ENCODE data around the gene SCGB3A1.

Gene SCGB3A1

GRCh38 chr5:180618829-180619562 is 27.7 kb upstream of the SCGB3A1 start:
- Histone ChIP-seq H3K36me3 (no peaks in the 10 kb centered on the region), H3K4me1 (peaks cover 13% of the 10 kb centered on the region), H3K4me3 (no peak overlapping the region), H3K4me2 (no peak overlapping the region), H3K9ac (no peak overlapping the region), H3K27me3 (peaks cover 2% of the 10 kb centered on the region; the same call in 1 of the 2 replicates), H4K20me1 (no peaks in the 10 kb centered on the region), H3K9me3 (no peaks in the 10 kb centered on the region), H3K27ac (no peak overlapping the region)
- no peak for TF ChIP-seq Cebpa-rat (IDR thresholded peaks at IDR 0.05)

GRCh38 chr5:180618487-180618828 is 27.2 kb upstream of the SCGB3A1 start:
- no peaks in the 10 kb centered on the region for H3K36me3 ChIP-seq
- no peak overlapping the region for H3K4me2 ChIP-seq
- no peaks in the 10 kb centered on the region for H3K9me3 ChIP-seq
- H3K4me1 ChIP-seq: peaks cover 7% of the 10 kb centered on the region
- peaks cover 2% of the 10 kb centered on the region; the same call in 1 of the 2 replicates for H3K27me3 ChIP-seq
- H3K4me3 ChIP-seq: no peak overlapping the region
- no peak overlapping the region for H3K27ac ChIP-seq
- no peaks in the 10 kb centered on the region for H4K20me1 ChIP-seq
- no peak for TF ChIP-seq Cebpa-rat (IDR thresholded peaks at IDR 0.05)
- H3K9ac ChIP-seq: no peak overlapping the region

GRCh38 chr5:180613814-180614188 is 22.5 kb upstream of the SCGB3A1 start:
- no peak overlapping the region for H3K9ac ChIP-seq
- H3K36me3 ChIP-seq: no peaks in the 10 kb centered on the region
- H3K4me1 ChIP-seq: no peaks in the 10 kb centered on the region
- no peak overlapping the region for H3K4me2 ChIP-seq
- no peak overlapping the region for H3K27ac ChIP-seq
- H3K27me3 ChIP-seq: peaks cover 2% of the 10 kb centered on the region; the same call in 1 of the 2 replicates
- H3K9me3 ChIP-seq: no peaks in the 10 kb centered on the region
- no peak overlapping the region for H3K4me3 ChIP-seq
- no peak for TF ChIP-seq Cebpa-rat (IDR thresholded peaks at IDR 0.05)
- no peaks in the 10 kb centered on the region for H4K20me1 ChIP-seq

DNA sequence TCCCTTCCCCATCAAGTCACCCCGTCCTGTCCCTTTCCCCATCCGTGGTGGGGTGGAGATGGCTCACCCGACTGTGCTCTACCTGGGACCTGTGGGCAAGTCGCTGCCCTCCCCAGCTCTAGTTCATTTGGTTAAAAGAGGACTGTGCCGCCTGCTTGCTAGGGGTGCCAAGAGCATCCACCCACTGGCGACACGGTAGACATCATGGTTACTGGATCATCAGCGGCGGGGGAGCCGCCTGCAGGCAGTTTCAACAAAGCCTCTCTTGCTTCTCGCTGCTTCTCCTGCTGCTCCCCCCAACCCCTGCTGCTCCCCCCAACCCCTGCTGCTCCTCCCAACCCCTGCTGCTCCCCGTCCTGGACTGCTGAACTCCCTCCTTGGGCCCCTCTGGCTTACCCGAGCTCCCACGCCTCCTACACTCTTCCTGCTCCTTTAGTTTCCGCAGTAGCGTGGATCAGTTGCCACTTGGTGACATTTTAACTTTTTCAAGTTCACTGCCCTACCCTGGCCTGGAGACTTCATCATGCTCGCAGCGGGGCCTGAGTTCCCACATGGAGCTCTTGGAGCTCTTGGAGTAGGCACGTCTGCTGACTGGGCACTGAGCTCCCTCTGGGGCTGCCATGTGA is 22.0 kb upstream of the SCGB3A1 start:
- no peak overlapping the region for H3K4me3 ChIP-seq
- no peaks in the 10 kb centered on the region for H3K36me3 ChIP-seq
- H3K4me1 ChIP-seq: no peaks in the 10 kb centered on the region
- H3K27ac ChIP-seq: no peak overlapping the region
- H3K9ac ChIP-seq: no peak overlapping the region
- H3K9me3 ChIP-seq: no peaks in the 10 kb centered on the region
- H3K27me3 ChIP-seq: peaks cover 2% of the 10 kb centered on the region; the same call in 1 of the 2 replicates
- no peaks in the 10 kb centered on the region for H4K20me1 ChIP-seq
- no peak for TF ChIP-seq Cebpa-rat (IDR thresholded peaks at IDR 0.05)
- H3K4me2 ChIP-seq: no peak overlapping the region

GRCh38 chr5:180612683-180613082 is 21.4 kb upstream of the SCGB3A1 start:
- Histone ChIP-seq H3K9ac (no peak overlapping the region), H3K9me3 (no peaks in the 10 kb centered on the region), H3K27ac (no peak overlapping the region), H3K4me1 (no peaks in the 10 kb centered on the region), H4K20me1 (no peaks in the 10 kb centered on the region), H3K4me2 (no peak overlapping the region), H3K36me3 (no peaks in the 10 kb centered on the region), H3K27me3 (peaks cover 2% of the 10 kb centered on the region; the same call in 1 of the 2 replicates), H3K4me3 (no peak overlapping the region)
- no peak for TF ChIP-seq Cebpa-rat (IDR thresholded peaks at IDR 0.05)

GRCh38 chr5:180611140-180611850 is 20.0 kb upstream of the SCGB3A1 start:
- Histone ChIP-seq H3K27me3 (no peaks in the 10 kb centered on the region), H3K36me3 (no peaks in the 10 kb centered on the region), H4K20me1 (no peaks in the 10 kb centered on the region), H3K4me3 (no peak overlapping the region), H3K9ac (no peak overlapping the region), H3K4me2 (no peak overlapping the region), H3K9me3 (no peaks in the 10 kb centered on the region), H3K27ac (no peak overlapping the region), H3K4me1 (no peaks in the 10 kb centered on the region)
- TF ChIP-seq Cebpa-rat (IDR thresholded peaks at IDR 0.05): no peak

- TF ChIP-seq Cebpa-rat (IDR thresholded peaks at IDR 0.05): no peak
- H3K4me2 ChIP-seq: no peak overlapping the region
- no peaks in the 10 kb centered on the region for H3K4me1 ChIP-seq
- no peaks in the 10 kb centered on the region for H4K20me1 ChIP-seq
- no peaks in the 10 kb centered on the region for H3K36me3 ChIP-seq
- H3K9ac ChIP-seq: no peak overlapping the region
- no peaks in the 10 kb centered on the region for H3K9me3 ChIP-seq
- no peak overlapping the region for H3K27ac ChIP-seq
- no peaks in the 10 kb centered on the region for H3K27me3 ChIP-seq
- H3K4me3 ChIP-seq: no peak overlapping the region
These were observed 18.7 kb upstream of the SCGB3A1 start for GRCh38 chr5:180609817-180610550.

DNA sequence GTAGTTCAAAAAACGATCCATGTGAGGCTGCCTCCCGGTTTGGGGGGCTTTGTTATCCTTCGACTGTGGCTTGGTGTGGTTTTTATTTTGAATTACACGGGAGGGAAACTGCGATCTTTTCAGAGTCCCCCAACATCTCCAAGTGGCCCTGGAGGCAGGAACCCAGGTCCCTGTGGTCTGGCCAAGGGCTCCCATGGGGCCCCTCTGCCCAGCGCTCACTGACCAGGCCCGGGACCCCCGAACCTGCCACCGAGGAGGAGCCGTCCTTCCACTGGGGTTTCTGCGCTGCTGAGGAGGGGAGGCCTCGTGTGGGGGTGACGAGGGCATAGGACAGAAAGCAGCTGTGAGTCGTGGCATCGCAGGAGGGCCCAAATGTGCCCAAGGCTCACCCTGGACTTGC is 18.1 kb upstream of the SCGB3A1 start:
- H3K27me3 ChIP-seq: no peaks in the 10 kb centered on the region
- no peaks in the 10 kb centered on the region for H3K4me1 ChIP-seq
- TF ChIP-seq Cebpa-rat (IDR thresholded peaks at IDR 0.05): no peak
- H3K36me3 ChIP-seq: no peaks in the 10 kb centered on the region
- no peak overlapping the region for H3K27ac ChIP-seq
- no peaks in the 10 kb centered on the region for H4K20me1 ChIP-seq
- no peak overlapping the region for H3K4me3 ChIP-seq
- H3K9me3 ChIP-seq: no peaks in the 10 kb centered on the region
- H3K4me2 ChIP-seq: no peak overlapping the region
- no peak overlapping the region for H3K9ac ChIP-seq

DNA sequence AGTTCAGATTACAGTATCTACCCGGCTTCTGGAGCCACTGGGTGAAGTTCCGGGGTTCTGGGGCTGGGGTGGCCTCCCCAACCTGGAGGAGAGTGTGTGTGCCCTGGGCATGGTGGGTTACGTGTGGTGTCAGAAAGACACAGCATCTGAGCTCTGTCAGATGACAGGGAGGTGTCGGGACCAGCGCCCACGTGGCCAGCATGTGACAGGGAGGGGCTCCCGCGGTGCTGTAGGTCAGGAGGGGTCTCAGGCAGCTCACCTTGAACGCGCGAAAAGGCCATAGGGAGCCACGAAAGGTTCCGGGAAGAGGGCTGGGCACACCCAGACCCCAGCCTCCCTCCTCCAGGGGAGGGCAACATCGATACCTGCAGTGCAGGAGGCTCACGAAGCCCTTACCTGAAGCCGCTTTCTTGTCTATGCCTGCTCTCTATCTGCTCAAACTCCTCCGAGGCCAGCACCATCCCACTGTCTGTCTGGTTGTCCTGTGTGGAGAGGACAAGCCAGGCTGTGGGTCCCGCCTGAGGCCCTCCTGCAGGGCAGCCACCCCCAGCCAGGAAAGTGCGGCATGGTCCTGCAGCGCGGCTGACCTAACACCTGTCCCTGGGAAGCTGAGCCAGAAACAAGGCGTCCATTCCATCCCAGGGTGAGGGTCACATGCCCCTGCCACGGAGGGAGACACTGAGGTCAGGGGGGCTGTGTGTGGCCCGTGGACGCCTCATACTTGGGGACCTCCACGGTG is 17.4 kb upstream of the SCGB3A1 start:
- Histone ChIP-seq H3K4me1 (no peaks in the 10 kb centered on the region), H3K4me3 (no peak overlapping the region), H3K9me3 (no peaks in the 10 kb centered on the region), H3K27ac (no peak overlapping the region), H3K9ac (no peak overlapping the region), H4K20me1 (no peaks in the 10 kb centered on the region), H3K4me2 (no peak overlapping the region), H3K27me3 (no peaks in the 10 kb centered on the region), H3K36me3 (no peaks in the 10 kb centered on the region)
- TF ChIP-seq Cebpa-rat (IDR thresholded peaks at IDR 0.05): no peak
